Measurements from ENCODE around the gene FKBP7.

Gene FKBP7

GRCh38 chr2:178506101-178506500, 27.7 kb upstream of the FKBP7 start:
- no peak for TF ChIP-seq SIN3A (IDR thresholded peaks at IDR 0.05; ENCODE audit: borderline replicate concordance, insufficient read depth, low read length)
- no peak for TF ChIP-seq FOXP2 (optimal IDR thresholded peaks at IDR 0.05; ENCODE audit: borderline replicate concordance, extremely low read depth, extremely low read length, insufficient read depth)
- TF ChIP-seq POLR2AphosphoS5 (IDR thresholded peaks at IDR 0.05; ENCODE audit: low read depth, low read length) = no peak
- TF ChIP-seq, protein P1, sequence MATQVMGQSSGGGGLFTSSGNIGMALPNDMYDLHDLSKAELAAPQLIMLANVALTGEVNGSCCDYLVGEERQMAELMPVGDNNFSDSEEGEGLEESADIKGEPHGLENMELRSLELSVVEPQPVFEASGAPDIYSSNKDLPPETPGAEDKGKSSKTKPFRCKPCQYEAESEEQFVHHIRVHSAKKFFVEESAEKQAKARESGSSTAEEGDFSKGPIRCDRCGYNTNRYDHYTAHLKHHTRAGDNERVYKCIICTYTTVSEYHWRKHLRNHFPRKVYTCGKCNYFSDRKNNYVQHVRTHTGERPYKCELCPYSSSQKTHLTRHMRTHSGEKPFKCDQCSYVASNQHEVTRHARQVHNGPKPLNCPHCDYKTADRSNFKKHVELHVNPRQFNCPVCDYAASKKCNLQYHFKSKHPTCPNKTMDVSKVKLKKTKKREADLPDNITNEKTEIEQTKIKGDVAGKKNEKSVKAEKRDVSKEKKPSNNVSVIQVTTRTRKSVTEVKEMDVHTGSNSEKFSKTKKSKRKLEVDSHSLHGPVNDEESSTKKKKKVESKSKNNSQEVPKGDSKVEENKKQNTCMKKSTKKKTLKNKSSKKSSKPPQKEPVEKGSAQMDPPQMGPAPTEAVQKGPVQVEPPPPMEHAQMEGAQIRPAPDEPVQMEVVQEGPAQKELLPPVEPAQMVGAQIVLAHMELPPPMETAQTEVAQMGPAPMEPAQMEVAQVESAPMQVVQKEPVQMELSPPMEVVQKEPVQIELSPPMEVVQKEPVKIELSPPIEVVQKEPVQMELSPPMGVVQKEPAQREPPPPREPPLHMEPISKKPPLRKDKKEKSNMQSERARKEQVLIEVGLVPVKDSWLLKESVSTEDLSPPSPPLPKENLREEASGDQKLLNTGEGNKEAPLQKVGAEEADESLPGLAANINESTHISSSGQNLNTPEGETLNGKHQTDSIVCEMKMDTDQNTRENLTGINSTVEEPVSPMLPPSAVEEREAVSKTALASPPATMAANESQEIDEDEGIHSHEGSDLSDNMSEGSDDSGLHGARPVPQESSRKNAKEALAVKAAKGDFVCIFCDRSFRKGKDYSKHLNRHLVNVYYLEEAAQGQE (IDR thresholded peaks at IDR 0.05; ENCODE audit: insufficient read depth in 1 of 2, low read depth in 2 of 2, low read length in 2 of 2) = no peak
- no peak for TF ChIP-seq TAF1 (IDR thresholded peaks at IDR 0.05; ENCODE audit: borderline replicate concordance, insufficient read depth, low read length)

- TF ChIP-seq SIN3A (IDR thresholded peaks at IDR 0.05; ENCODE audit: borderline replicate concordance, insufficient read depth, low read length) = no peak
- TF ChIP-seq TAF1 (IDR thresholded peaks at IDR 0.05; ENCODE audit: borderline replicate concordance, insufficient read depth, low read length) = no peak
- no peak for TF ChIP-seq POLR2AphosphoS5 (IDR thresholded peaks at IDR 0.05; ENCODE audit: low read depth, low read length)
- TF ChIP-seq, protein P1 (IDR thresholded peaks at IDR 0.05; ENCODE audit: insufficient read depth in 1 of 2, low read depth in 2 of 2, low read length in 2 of 2) = no peak
Observed at GRCh38 chr2:178502751-178503150, 24.4 kb upstream of the FKBP7 start.

DNA sequence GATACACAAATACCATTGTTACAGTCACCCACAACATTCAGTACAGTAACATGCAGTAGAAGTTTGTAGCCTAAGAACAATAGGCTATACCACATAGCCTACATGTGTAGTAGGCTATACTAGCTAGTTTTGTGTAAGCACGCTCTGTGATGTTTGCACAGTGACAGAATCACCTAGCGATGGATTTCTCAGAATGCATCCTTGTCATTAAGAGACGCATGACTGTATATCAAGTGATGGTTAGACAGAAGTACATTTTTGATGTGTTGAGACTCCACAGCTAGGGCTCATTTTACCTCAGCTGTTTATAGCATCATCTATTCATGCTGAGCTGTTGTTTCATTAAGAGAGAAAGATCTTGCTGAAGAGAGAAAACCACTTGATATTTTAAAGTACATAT, 21.2 kb upstream of the FKBP7 start:
- no peak for TF ChIP-seq POLR2AphosphoS5 (IDR thresholded peaks at IDR 0.05; ENCODE audit: low read depth, low read length)
- no peak for TF ChIP-seq SIN3A (IDR thresholded peaks at IDR 0.05; ENCODE audit: borderline replicate concordance, insufficient read depth, low read length)
- no peak for TF ChIP-seq FOXP2 (optimal IDR thresholded peaks at IDR 0.05; ENCODE audit: borderline replicate concordance, extremely low read depth, extremely low read length, insufficient read depth)

GRCh38 chr2:178498137-178498536, 19.7 kb upstream of the FKBP7 start:
- TF ChIP-seq SIN3A (IDR thresholded peaks at IDR 0.05; ENCODE audit: borderline replicate concordance, insufficient read depth, low read length) (no peak), TAF1 (IDR thresholded peaks at IDR 0.05; ENCODE audit: borderline replicate concordance, insufficient read depth, low read length) (no peak), FOXP2 (optimal IDR thresholded peaks at IDR 0.05; ENCODE audit: borderline replicate concordance, extremely low read depth, extremely low read length, insufficient read depth) (no peak), POLR2AphosphoS5 (IDR thresholded peaks at IDR 0.05; ENCODE audit: low read depth, low read length) (no peak)
- TF ChIP-seq, protein P1 (IDR thresholded peaks at IDR 0.05; ENCODE audit: insufficient read depth in 1 of 2, low read depth in 2 of 2, low read length in 2 of 2) = no peak

- TF ChIP-seq POLR2AphosphoS5 (IDR thresholded peaks at IDR 0.05; ENCODE audit: low read depth, low read length) (no peak), FOXP2 (optimal IDR thresholded peaks at IDR 0.05; ENCODE audit: borderline replicate concordance, extremely low read depth, extremely low read length, insufficient read depth) (no peak), SIN3A (IDR thresholded peaks at IDR 0.05; ENCODE audit: borderline replicate concordance, insufficient read depth, low read length) (no peak), TAF1 (IDR thresholded peaks at IDR 0.05; ENCODE audit: borderline replicate concordance, insufficient read depth, low read length) (no peak)
- TF ChIP-seq, protein P1 (IDR thresholded peaks at IDR 0.05; ENCODE audit: insufficient read depth in 1 of 2, low read depth in 2 of 2, low read length in 2 of 2) = no peak
Observed at GRCh38 chr2:178496049-178496448, 17.6 kb upstream of the FKBP7 start.

All from PFSK-1 (cell line).